WTC11 (cell line): ENCODE data around the gene IL16. TPM values are rescaled to one million over a fixed set of nuclear protein-coding genes. Genes with fewer than 3 reads are reported as not detected.

Experiments used
- ATAC-seq: fragments of 200-7000 bp; cut with Tn5 transposase; 2 replicates; pipeline ENCODE4 v1.10.0; 2021; ENCODE audit warnings: mild to moderate bottlenecking, moderate library complexity
- CTCF ChIA-PET: fragments of 300-600 bp; sonication (Branson Sonifier 250); formaldehyde crosslinking; loops from one replicate; lab custom pipeline; 2021; ENCODE audit warnings: antibody characterized with exemption; lab: Charles Lee
- POLR2A ChIA-PET: fragments of 350-600 bp; sonication (Branson Sonifier 250); formaldehyde crosslinking; loops from one replicate; lab custom pipeline; 2021; ENCODE audit warnings: antibody characterized with exemption; lab: Charles Lee
- DNase-seq: peaks from one replicate; pipeline ENCODE4 v3.0.0; 2021; ENCODE audit warnings: low spot score
- H3K27ac Mint-ChIP-seq: 2 replicates; pipeline ENCODE4 v1.8.0; 2021; ENCODE audit warnings: mixed read lengths
- H3K27me3 Mint-ChIP-seq: 2 replicates; pipeline ENCODE4 v1.8.0; 2021; ENCODE audit warnings: low read depth, mild to moderate bottlenecking, moderate library complexity, mixed read lengths
- H3K36me3 Mint-ChIP-seq: 2 replicates; pipeline ENCODE4 v1.8.0; 2021; ENCODE audit warnings: mixed read lengths
- H3K4me1 Mint-ChIP-seq: 2 replicates; pipeline ENCODE4 v1.8.0; 2022; ENCODE audit warnings: mixed read lengths
- H3K4me3 Mint-ChIP-seq: 2 replicates; pipeline ENCODE4 v1.8.0; 2021; ENCODE audit warnings: mild to moderate bottlenecking, moderate library complexity, mixed read lengths
- H3K9me3 Mint-ChIP-seq: 2 replicates; pipeline ENCODE4 v1.8.0; 2021; ENCODE audit warnings: mixed read lengths
- FOXJ3 ChIP-seq: sonication (generic); formaldehyde crosslinking; IDR thresholded peaks from 2 replicates; pipeline ENCODE4 v1.9.0; 2021; ENCODE audit warnings: missing genetic modification reagents, mild to moderate bottlenecking, borderline replicate concordance
- FOXP1 ChIP-seq: sonication (generic); formaldehyde crosslinking; IDR thresholded peaks from 2 replicates; pipeline ENCODE4 v1.8.0; 2022; ENCODE audit warnings: missing genetic modification reagents, mild to moderate bottlenecking, moderate library complexity, borderline replicate concordance
- IRF2 ChIP-seq: sonication (generic); formaldehyde crosslinking; IDR thresholded peaks from 2 replicates; pipeline ENCODE4 v1.8.0; 2022; ENCODE audit warnings: low read depth, missing genetic modification reagents, borderline replicate concordance
- KAT7 ChIP-seq: sonication (generic); formaldehyde crosslinking; IDR thresholded peaks from 2 replicates; pipeline ENCODE4 v1.8.1; 2023; ENCODE audit warnings: missing genetic modification reagents, mild to moderate bottlenecking, borderline replicate concordance
- OVOL2 ChIP-seq: fragments of 250-450 bp; sonication (Bioruptor Pico); IDR thresholded peaks from 2 replicates; pipeline ENCODE4 v1.9.0; 2021; ENCODE audit warnings: mild to moderate bottlenecking, borderline replicate concordance
- RORB ChIP-seq: fragments of 250-450 bp; sonication (Bioruptor Pico); IDR thresholded peaks from 2 replicates; pipeline ENCODE4 v1.9.0; 2021; ENCODE audit warnings: mild to moderate bottlenecking
- TEAD4 ChIP-seq: sonication (generic); formaldehyde crosslinking; IDR thresholded peaks from 2 replicates; pipeline ENCODE4 v1.8.0; 2022; ENCODE audit warnings: mild to moderate bottlenecking, missing genetic modification reagents
- ZNF121 ChIP-seq: sonication (generic); formaldehyde crosslinking; IDR thresholded peaks from 2 replicates; pipeline ENCODE4 v1.8.0; 2023; ENCODE audit warnings: missing genetic modification reagents
- ZNF138 ChIP-seq: sonication (generic); formaldehyde crosslinking; conservative IDR thresholded peaks from 2 replicates; pipeline ENCODE4 v1.8.1; 2022; ENCODE audit warnings: mild to moderate bottlenecking, moderate library complexity, missing genetic modification reagents
- ZNF396 ChIP-seq: fragments of 250-450 bp; sonication (Bioruptor Pico); IDR thresholded peaks from 2 replicates; pipeline ENCODE4 v1.8.0; 2021; ENCODE audit warnings: mild to moderate bottlenecking, moderate library complexity, borderline replicate concordance
- ZNF416 ChIP-seq: fragments of 250-450 bp; sonication (Bioruptor Pico); IDR thresholded peaks from 2 replicates; pipeline ENCODE4 v1.9.0; 2021; ENCODE audit warnings: mild to moderate bottlenecking, inconsistent platforms
- total RNA-seq: library from RNA; stranded (reverse); gene quantifications from 3 replicates; pipeline ENCODE4 v1.2.3, GENCODE V29; 2021
- TF ChIP-seq, protein P1 (sequence below): sonication (generic); formaldehyde crosslinking; IDR thresholded peaks from 2 replicates; pipeline ENCODE4 v1.8.0; 2022; ENCODE audit warnings: mild to moderate bottlenecking, missing genetic modification reagents
- TF ChIP-seq, protein P2 (sequence below): fragments of 250-450 bp; sonication (Bioruptor Pico); IDR thresholded peaks from 2 replicates; pipeline ENCODE4 v2.1.2; 2022; ENCODE audit warnings: mild to moderate bottlenecking, moderate library complexity
- TF ChIP-seq, protein P3 (sequence below): sonication (generic); formaldehyde crosslinking; IDR thresholded peaks from 2 replicates; pipeline ENCODE4 v1.8.0; 2022; ENCODE audit warnings: mild to moderate bottlenecking, missing genetic modification reagents
- TF ChIP-seq, protein P4 (sequence below): sonication (generic); formaldehyde crosslinking; IDR thresholded peaks from 2 replicates; pipeline ENCODE4 v1.8.1; 2022; ENCODE audit warnings: missing genetic modification reagents, borderline replicate concordance
- TF ChIP-seq, protein P5 (sequence below): fragments of 250-450 bp; sonication (Bioruptor Pico); IDR thresholded peaks from 2 replicates; pipeline ENCODE4 v1.9.0; 2021; ENCODE audit warnings: mild to moderate bottlenecking
- TF ChIP-seq, protein P6 (sequence below): sonication (generic); formaldehyde crosslinking; IDR thresholded peaks from 2 replicates; pipeline ENCODE4 v1.8.1; 2023; ENCODE audit warnings: mild to moderate bottlenecking, missing genetic modification reagents
- TF ChIP-seq, protein P7 (sequence below): fragments of 250-450 bp; sonication (Bioruptor Pico); IDR thresholded peaks from 2 replicates; pipeline ENCODE4 v1.9.0; 2021; ENCODE audit warnings: mild to moderate bottlenecking
- TF ChIP-seq, protein P8 (sequence below): fragments of 200-600 bp; IDR thresholded peaks from 2 replicates; pipeline ENCODE4 v1.8.0; 2022; ENCODE audit warnings: antibody characterized with exemption
- TF ChIP-seq, protein P9 (sequence below): fragments of 250-450 bp; sonication (Bioruptor Pico); IDR thresholded peaks from 2 replicates; pipeline ENCODE4 v1.9.0; 2021; ENCODE audit warnings: moderate library complexity, mild to moderate bottlenecking, inconsistent platforms, borderline replicate concordance

The IL16 gene
- total RNA-seq, 1 experiment from 2014 or later = 0.61 TPM

DNA sequence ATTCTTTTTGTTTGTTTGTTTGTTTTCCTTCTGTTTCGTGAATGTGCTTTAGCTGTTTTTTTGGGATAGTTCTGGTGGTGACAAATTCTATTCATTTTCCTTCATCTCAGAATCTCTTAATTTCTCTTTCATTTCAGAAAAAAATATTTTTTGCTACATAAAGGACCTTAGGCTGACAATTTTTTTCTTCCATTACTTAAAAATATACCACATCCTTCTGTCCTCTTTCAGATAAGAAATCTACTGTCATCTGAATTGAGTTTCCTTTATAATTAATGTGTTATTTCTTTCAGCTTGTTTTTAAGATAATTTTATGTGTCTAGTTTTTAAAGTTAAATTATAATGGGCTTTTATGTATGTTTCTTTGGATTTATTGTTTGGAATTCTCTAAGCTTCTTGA is 47.6 kb downstream of the IL16 start:
- DNase-seq (no peak), ATAC-seq (no peak)
- CTCF ChIA-PET = interaction anchor here (1.1 to 2.6 kb wide), 2 partner anchors 9 to 22 kb away, joined by 3 to 12 read pairs; no protein-coding TSS in a partner anchor
- Mint-ChIP-seq H3K4me3 (no peak overlapping the region), H3K27ac (no peak overlapping the region), H3K27me3 (no peaks in the 10 kb centered on the region), H3K36me3 (no peaks in the 10 kb centered on the region; the same call in 1 of the 2 replicates), H3K9me3 (peaks cover 8% of the 10 kb centered on the region), H3K4me1 (no peaks in the 10 kb centered on the region)
- TF ChIP-seq ZNF121 (no peak), ZNF396 (CRISPR knock-in tag) (no peak), TEAD4 (CRISPR knock-in tag) (no peak), ZNF416 (no peak), ZNF138 (CRISPR knock-in tag) (no peak), KAT7 (CRISPR knock-in tag) (no peak), RORB (no peak), FOXJ3 (CRISPR knock-in tag) (no peak), IRF2 (CRISPR knock-in tag) (no peak)
- TF ChIP-seq, protein P1, sequence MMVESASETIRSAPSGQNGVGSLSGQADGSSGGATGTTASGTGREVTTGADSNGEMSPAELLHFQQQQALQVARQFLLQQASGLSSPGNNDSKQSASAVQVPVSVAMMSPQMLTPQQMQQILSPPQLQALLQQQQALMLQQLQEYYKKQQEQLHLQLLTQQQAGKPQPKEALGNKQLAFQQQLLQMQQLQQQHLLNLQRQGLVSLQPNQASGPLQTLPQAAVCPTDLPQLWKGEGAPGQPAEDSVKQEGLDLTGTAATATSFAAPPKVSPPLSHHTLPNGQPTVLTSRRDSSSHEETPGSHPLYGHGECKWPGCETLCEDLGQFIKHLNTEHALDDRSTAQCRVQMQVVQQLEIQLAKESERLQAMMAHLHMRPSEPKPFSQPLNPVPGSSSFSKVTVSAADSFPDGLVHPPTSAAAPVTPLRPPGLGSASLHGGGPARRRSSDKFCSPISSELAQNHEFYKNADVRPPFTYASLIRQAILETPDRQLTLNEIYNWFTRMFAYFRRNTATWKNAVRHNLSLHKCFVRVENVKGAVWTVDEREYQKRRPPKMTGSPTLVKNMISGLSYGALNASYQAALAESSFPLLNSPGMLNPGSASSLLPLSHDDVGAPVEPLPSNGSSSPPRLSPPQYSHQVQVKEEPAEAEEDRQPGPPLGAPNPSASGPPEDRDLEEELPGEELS = no peak
- TF ChIP-seq, protein P2, sequence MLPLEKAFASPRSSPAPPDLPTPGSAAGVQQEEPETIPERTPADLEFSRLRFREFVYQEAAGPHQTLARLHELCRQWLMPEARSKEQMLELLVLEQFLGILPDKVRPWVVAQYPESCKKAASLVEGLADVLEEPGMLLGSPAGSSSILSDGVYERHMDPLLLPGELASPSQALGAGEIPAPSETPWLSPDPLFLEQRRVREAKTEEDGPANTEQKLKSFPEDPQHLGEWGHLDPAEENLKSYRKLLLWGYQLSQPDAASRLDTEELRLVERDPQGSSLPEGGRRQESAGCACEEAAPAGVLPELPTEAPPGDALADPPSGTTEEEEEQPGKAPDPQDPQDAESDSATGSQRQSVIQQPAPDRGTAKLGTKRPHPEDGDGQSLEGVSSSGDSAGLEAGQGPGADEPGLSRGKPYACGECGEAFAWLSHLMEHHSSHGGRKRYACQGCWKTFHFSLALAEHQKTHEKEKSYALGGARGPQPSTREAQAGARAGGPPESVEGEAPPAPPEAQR (CRISPR knock-in tag) = no peak
- TF ChIP-seq, protein P3, sequence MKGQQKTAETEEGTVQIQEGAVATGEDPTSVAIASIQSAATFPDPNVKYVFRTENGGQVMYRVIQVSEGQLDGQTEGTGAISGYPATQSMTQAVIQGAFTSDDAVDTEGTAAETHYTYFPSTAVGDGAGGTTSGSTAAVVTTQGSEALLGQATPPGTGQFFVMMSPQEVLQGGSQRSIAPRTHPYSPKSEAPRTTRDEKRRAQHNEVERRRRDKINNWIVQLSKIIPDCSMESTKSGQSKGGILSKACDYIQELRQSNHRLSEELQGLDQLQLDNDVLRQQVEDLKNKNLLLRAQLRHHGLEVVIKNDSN (CRISPR knock-in tag) = no peak
- TF ChIP-seq, protein P4, sequence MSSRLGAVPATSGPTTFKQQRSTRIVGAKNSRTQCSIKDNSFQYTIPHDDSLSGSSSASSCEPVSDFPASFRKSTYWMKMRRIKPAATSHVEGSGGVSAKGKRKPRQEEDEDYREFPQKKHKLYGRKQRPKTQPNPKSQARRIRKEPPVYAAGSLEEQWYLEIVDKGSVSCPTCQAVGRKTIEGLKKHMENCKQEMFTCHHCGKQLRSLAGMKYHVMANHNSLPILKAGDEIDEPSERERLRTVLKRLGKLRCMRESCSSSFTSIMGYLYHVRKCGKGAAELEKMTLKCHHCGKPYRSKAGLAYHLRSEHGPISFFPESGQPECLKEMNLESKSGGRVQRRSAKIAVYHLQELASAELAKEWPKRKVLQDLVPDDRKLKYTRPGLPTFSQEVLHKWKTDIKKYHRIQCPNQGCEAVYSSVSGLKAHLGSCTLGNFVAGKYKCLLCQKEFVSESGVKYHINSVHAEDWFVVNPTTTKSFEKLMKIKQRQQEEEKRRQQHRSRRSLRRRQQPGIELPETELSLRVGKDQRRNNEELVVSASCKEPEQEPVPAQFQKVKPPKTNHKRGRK (CRISPR knock-in tag) = no peak
- TF ChIP-seq, protein P5, sequence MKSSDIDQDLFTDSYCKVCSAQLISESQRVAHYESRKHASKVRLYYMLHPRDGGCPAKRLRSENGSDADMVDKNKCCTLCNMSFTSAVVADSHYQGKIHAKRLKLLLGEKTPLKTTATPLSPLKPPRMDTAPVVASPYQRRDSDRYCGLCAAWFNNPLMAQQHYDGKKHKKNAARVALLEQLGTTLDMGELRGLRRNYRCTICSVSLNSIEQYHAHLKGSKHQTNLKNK = no peak
- TF ChIP-seq, protein P6, sequence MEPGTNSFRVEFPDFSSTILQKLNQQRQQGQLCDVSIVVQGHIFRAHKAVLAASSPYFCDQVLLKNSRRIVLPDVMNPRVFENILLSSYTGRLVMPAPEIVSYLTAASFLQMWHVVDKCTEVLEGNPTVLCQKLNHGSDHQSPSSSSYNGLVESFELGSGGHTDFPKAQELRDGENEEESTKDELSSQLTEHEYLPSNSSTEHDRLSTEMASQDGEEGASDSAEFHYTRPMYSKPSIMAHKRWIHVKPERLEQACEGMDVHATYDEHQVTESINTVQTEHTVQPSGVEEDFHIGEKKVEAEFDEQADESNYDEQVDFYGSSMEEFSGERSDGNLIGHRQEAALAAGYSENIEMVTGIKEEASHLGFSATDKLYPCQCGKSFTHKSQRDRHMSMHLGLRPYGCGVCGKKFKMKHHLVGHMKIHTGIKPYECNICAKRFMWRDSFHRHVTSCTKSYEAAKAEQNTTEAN (CRISPR knock-in tag) = no peak
- POLR2A ChIA-PET = no interaction called here

DNA sequence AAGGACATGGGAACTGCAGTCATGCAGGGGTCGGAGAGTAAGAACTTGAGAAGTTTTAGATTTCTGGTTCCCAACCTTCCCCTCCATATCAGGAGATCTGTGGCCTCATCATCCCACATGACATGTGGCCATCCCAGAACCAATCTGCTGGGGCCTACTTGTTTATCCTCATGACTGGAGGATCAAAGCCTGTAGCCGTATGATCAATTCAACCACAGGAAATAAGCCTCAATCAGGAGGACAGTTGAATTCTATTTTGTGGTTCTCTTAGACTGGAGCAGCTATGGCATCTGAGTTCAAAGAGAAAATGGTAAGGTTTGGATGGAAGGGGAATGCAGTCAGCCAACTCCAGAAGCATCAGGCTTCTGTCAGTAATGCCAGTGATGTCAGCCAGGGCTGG is 57.2 kb downstream of the IL16 start:
- Mint-ChIP-seq H3K27ac (no peak overlapping the region), H3K36me3 (no peaks in the 10 kb centered on the region)
- no peak for ATAC-seq
- TF ChIP-seq FOXJ3 (CRISPR knock-in tag) (no peak), FOXP1 (CRISPR knock-in tag) (no peak), ZNF396 (CRISPR knock-in tag) (no peak), KAT7 (CRISPR knock-in tag) (no peak), OVOL2 (CRISPR knock-in tag) (no peak)
- TF ChIP-seq, protein P7, sequence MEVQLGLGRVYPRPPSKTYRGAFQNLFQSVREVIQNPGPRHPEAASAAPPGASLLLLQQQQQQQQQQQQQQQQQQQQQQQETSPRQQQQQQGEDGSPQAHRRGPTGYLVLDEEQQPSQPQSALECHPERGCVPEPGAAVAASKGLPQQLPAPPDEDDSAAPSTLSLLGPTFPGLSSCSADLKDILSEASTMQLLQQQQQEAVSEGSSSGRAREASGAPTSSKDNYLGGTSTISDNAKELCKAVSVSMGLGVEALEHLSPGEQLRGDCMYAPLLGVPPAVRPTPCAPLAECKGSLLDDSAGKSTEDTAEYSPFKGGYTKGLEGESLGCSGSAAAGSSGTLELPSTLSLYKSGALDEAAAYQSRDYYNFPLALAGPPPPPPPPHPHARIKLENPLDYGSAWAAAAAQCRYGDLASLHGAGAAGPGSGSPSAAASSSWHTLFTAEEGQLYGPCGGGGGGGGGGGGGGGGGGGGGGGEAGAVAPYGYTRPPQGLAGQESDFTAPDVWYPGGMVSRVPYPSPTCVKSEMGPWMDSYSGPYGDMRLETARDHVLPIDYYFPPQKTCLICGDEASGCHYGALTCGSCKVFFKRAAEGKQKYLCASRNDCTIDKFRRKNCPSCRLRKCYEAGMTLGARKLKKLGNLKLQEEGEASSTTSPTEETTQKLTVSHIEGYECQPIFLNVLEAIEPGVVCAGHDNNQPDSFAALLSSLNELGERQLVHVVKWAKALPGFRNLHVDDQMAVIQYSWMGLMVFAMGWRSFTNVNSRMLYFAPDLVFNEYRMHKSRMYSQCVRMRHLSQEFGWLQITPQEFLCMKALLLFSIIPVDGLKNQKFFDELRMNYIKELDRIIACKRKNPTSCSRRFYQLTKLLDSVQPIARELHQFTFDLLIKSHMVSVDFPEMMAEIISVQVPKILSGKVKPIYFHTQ (CRISPR knock-in tag) = no peak
- TF ChIP-seq, protein P8, sequence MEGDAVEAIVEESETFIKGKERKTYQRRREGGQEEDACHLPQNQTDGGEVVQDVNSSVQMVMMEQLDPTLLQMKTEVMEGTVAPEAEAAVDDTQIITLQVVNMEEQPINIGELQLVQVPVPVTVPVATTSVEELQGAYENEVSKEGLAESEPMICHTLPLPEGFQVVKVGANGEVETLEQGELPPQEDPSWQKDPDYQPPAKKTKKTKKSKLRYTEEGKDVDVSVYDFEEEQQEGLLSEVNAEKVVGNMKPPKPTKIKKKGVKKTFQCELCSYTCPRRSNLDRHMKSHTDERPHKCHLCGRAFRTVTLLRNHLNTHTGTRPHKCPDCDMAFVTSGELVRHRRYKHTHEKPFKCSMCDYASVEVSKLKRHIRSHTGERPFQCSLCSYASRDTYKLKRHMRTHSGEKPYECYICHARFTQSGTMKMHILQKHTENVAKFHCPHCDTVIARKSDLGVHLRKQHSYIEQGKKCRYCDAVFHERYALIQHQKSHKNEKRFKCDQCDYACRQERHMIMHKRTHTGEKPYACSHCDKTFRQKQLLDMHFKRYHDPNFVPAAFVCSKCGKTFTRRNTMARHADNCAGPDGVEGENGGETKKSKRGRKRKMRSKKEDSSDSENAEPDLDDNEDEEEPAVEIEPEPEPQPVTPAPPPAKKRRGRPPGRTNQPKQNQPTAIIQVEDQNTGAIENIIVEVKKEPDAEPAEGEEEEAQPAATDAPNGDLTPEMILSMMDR = no peak
- TF ChIP-seq, protein P4 (CRISPR knock-in tag) = no peak
- TF ChIP-seq, protein P9, sequence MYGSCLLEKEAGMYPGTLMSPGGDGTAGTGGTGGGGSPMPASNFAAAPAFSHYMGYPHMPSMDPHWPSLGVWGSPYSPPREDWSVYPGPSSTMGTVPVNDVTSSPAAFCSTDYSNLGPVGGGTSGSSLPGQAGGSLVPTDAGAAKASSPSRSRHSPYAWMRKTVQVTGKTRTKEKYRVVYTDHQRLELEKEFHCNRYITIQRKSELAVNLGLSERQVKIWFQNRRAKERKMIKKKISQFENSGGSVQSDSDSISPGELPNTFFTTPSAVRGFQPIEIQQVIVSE = no peak

More for the DNA sequence above, 57.2 kb downstream of the IL16 start:
- H3K27me3 Mint-ChIP-seq = no peaks in the 10 kb centered on the region
- no peak overlapping the region for H3K4me3 Mint-ChIP-seq
- CTCF ChIA-PET = no interaction called here
- H3K4me1 Mint-ChIP-seq = no peaks in the 10 kb centered on the region
- peaks cover 16% of the 10 kb centered on the region for H3K9me3 Mint-ChIP-seq
- no peak for DNase-seq
- POLR2A ChIA-PET = no interaction called here
